HepG2 (cell line): ENCODE data around the gene FOXR1. TPM values are rescaled to one million over a fixed set of nuclear protein-coding genes. Genes with fewer than 3 reads are reported as not detected.

Experiments used
- ATAC-seq: fragments of 200-7000 bp; cut with Tn5 transposase; 3 replicates; pipeline ENCODE4 v1.9.1; 2020; ENCODE audit warnings: mild to moderate bottlenecking, moderate library complexity
- BruUV-seq: library from RNA; stranded (reverse); fragments of 400-500 nt; replicated peaks from 2 replicates; lab custom pipeline; 2021; lab: Mats Ljungman, UMichigan
- CTCF ChIA-PET: fragments of 300-600 bp; formaldehyde crosslinking; extraction: SDS; loops from one replicate; lab custom pipeline; 2021; ENCODE audit warnings: low total read pairs, inconsistent platforms, low intra/inter-chr PET ratio; lab: Yijun Ruan, JAX
- POLR2A ChIA-PET: fragments of 350-600 bp; sonication (Branson Sonifier 250); formaldehyde crosslinking; loops from one replicate; lab custom pipeline; 2020; ENCODE audit warnings: antibody characterized with exemption, inconsistent platforms; lab: Yijun Ruan, JAX
- DNase-seq: peaks from one replicate; pipeline ENCODE4 v3.0.0-alpha.2; 2015; ENCODE audit warnings: low spot score
- FAIRE-seq: peaks from 3 replicates; lab custom pipeline; 2011; peaks lifted over from hg19 to GRCh38; lab: Jason Lieb, UNC
- H2AFZ ChIP-seq: one replicate; pipeline ENCODE4 v1.6.1; 2011; ENCODE audit warnings: low read length, inconsistent platforms
- H3K27ac ChIP-seq: fragments of 300-600 bp; 3 replicates; pipeline ENCODE4 v1.8.0; 2011; ENCODE audit warnings: mixed run types, mild to moderate bottlenecking, mixed read lengths, low read length, inconsistent platforms; ENCODE audit not compliant: insufficient read depth; ENCODE audit errors: extremely low read length
- H3K27me3 ChIP-seq, 2 experiments: fragments of 200-600 bp in 1 of 2; 2 replicates in 1 of 2; 3 replicates in 1 of 2; pipeline versions ENCODE4 v1.6.0 to v1.8.0; 2011; ENCODE audit warnings: low read length in 2 of 2, mild to moderate bottlenecking in 2 of 2, moderate library complexity in 2 of 2, inconsistent platforms in 1 of 2; ENCODE audit not compliant: insufficient read depth in 2 of 2, control insufficient read depth in 1 of 2
- H3K36me3 ChIP-seq, 2 experiments: fragments of 200-600 bp in 1 of 2; replicated peaks in 1 of 2; 2 replicates in 1 of 2; 3 replicates in 1 of 2; pipeline versions ENCODE4 v1.5.1 to v1.8.0; 2011; ENCODE audit warnings: low read length in 2 of 2, inconsistent platforms in 1 of 2; ENCODE audit not compliant: insufficient read depth in 2 of 2, control insufficient read depth in 1 of 2
- H3K4me1 ChIP-seq: 2 replicates; pipeline ENCODE4 v1.5.1; 2012; ENCODE audit warnings: low read length, inconsistent platforms; ENCODE audit not compliant: insufficient read depth
- H3K4me2 ChIP-seq: 2 replicates; pipeline ENCODE4 v1.6.0; 2011; ENCODE audit warnings: low read depth, low read length, inconsistent platforms
- H3K4me3 ChIP-seq, 3 experiments: fragments of 200-600 bp in 1 of 3; sonication (generic), shearing (Covaris generic) in 1 of 3; replicated peaks in 1 of 3; 2 replicates each; pipeline ENCODE4 v1.5.1; 2011 to 2016; ENCODE audit warnings: low read length in 3 of 3, inconsistent platforms in 2 of 3, low read depth in 2 of 3, mild to moderate bottlenecking in 2 of 3, control low read depth in 1 of 3, mixed read lengths in 1 of 3; ENCODE audit not compliant: insufficient read depth in 1 of 3
- H3K79me2 ChIP-seq: one replicate; pipeline ENCODE4 v1.6.1; 2011; ENCODE audit warnings: low read length, inconsistent platforms; ENCODE audit not compliant: insufficient read depth
- H3K9ac ChIP-seq: 2 replicates; pipeline ENCODE4 v1.6.0; 2011; ENCODE audit warnings: mild to moderate bottlenecking, low read depth, low read length, inconsistent platforms; ENCODE audit not compliant: insufficient read depth
- H3K9me3 ChIP-seq: 2 replicates; pipeline ENCODE4 v1.5.1; 2012; ENCODE audit warnings: mild to moderate bottlenecking, low read length
- H4K20me1 ChIP-seq: 2 replicates; pipeline ENCODE4 v1.6.0; 2011; ENCODE audit warnings: inconsistent platforms, mild to moderate bottlenecking, low read length, moderate library complexity; ENCODE audit not compliant: insufficient read depth
- BRF2 ChIP-seq: sonication (generic); formaldehyde crosslinking; IDR thresholded peaks from 2 replicates; pipeline ENCODE4 v1.8.1; 2022; ENCODE audit warnings: mild to moderate bottlenecking, missing genetic modification reagents
- ETV5 ChIP-seq: IDR thresholded peaks from 2 replicates; pipeline ENCODE4 v1.6.1; 2018; ENCODE audit warnings: missing biosample characterization, missing genetic modification reagents, inconsistent platforms, borderline replicate concordance
- FOSL2 ChIP-seq: sonication (generic); formaldehyde crosslinking; IDR thresholded peaks from 2 replicates; pipeline ENCODE4 v1.4.0; 2020; ENCODE audit warnings: missing genetic modification reagents
- IKZF5 ChIP-seq: IDR thresholded peaks from 2 replicates; pipeline ENCODE4 v1.6.1; 2018; ENCODE audit warnings: missing genetic modification reagents, mild to moderate bottlenecking, missing compliant biosample characterization
- SRSF9 ChIP-seq: fragments of 200-400 bp; formaldehyde crosslinking; IDR thresholded peaks from 2 replicates; pipeline ENCODE4 v1.6.1; 2018; ENCODE audit warnings: borderline replicate concordance, mild to moderate bottlenecking, low read depth, low read length; ENCODE audit not compliant: insufficient read depth, poor library complexity, severe bottlenecking
- ZNF138 ChIP-seq: sonication (generic); formaldehyde crosslinking; IDR thresholded peaks from 2 replicates; pipeline ENCODE4 v1.5.0; 2020; ENCODE audit warnings: mild to moderate bottlenecking, low read depth, missing genetic modification reagents
- ZNF33B ChIP-seq: sonication (generic); formaldehyde crosslinking; IDR thresholded peaks from 2 replicates; pipeline ENCODE4 v1.5.1; 2020; ENCODE audit warnings: mild to moderate bottlenecking, missing genetic modification reagents
- ZNF343 ChIP-seq: sonication (generic); formaldehyde crosslinking; IDR thresholded peaks from 2 replicates; pipeline ENCODE4 v1.4.0; 2020; ENCODE audit warnings: mild to moderate bottlenecking, missing genetic modification reagents
- ZNF709 ChIP-seq: sonication (generic); formaldehyde crosslinking; IDR thresholded peaks from 2 replicates; pipeline ENCODE4 v1.5.0; 2020; ENCODE audit warnings: mild to moderate bottlenecking, missing genetic modification reagents
- WGBS: methylation state at CpG from one replicate; pipeline ENCODE4 v1.1.6; 2017; ENCODE audit warnings: low lambda C conversion rate; 5-methylcytosine and 5-hydroxymethylcytosine counted together
- in situ Hi-C: cut with HindIII; loops from 2 replicates; pipeline ENCODE4 v1.10.0; 2017; ENCODE audit warnings: low pct_unique_long_range_greater_than_20kb; ENCODE audit not compliant: extremely low pct_ligation_motif_present
- intact Hi-C: fragments of 100-400 bp; cut with micrococcal nuclease; formaldehyde crosslinking; loops from one replicate; pipeline ENCODE4 v1.10.0; 2022; ENCODE audit not compliant: unreplicated experiment
- polyA plus RNA-seq, 8 experiments: library from polyadenylated mRNA; depleted of rRNA in 3 of 8; stranded (reverse) in 7 of 8; unstranded in 1 of 8; fragments of >200 nt; fragmentation: Illumina TruSeq in 4 of 8; extraction: Trizol in 4 of 8; gene quantifications; 2 replicates each; pipeline versions ENCODE4 v1.2.1 to v1.2.3, GENCODE V29; 2011 to 2016; ENCODE audit warnings: low read depth in 4 of 8, missing spikeins in 1 of 8, mixed read lengths in 1 of 8; ENCODE audit not compliant: insufficient read depth in 1 of 8
- total RNA-seq, 5 experiments: library from RNA; depleted of rRNA; stranded (reverse); fragments of >200 nt; fragmentation: Illumina TruSeq; extraction: Trizol; gene quantifications; 2 replicates each; pipeline ENCODE4 v1.2.3, GENCODE V29; 2016; ENCODE audit warnings: low read depth in 1 of 5
- TF ChIP-seq, protein P1 (sequence below): sonication (generic); formaldehyde crosslinking; IDR thresholded peaks from 2 replicates; pipeline ENCODE4 v1.8.0; 2022; ENCODE audit warnings: mild to moderate bottlenecking, missing genetic modification reagents
- TF ChIP-seq, protein P2 (sequence below): sonication (generic); formaldehyde crosslinking; IDR thresholded peaks from 2 replicates; pipeline ENCODE4 v1.5.1; 2020; ENCODE audit warnings: mild to moderate bottlenecking, missing genetic modification reagents, borderline replicate concordance
- TF ChIP-seq, protein P3 (sequence below): sonication (generic); formaldehyde crosslinking; conservative IDR thresholded peaks from 2 replicates; pipeline ENCODE4 v1.8.1; 2023; ENCODE audit warnings: missing genetic modification reagents

FOXR1 gene
- total and polyA plus RNA-seq, 2 of the 13 experiments (the other 11 are each of a cell fraction or from before 2014, with no cell fraction given) = not detected

DNA sequence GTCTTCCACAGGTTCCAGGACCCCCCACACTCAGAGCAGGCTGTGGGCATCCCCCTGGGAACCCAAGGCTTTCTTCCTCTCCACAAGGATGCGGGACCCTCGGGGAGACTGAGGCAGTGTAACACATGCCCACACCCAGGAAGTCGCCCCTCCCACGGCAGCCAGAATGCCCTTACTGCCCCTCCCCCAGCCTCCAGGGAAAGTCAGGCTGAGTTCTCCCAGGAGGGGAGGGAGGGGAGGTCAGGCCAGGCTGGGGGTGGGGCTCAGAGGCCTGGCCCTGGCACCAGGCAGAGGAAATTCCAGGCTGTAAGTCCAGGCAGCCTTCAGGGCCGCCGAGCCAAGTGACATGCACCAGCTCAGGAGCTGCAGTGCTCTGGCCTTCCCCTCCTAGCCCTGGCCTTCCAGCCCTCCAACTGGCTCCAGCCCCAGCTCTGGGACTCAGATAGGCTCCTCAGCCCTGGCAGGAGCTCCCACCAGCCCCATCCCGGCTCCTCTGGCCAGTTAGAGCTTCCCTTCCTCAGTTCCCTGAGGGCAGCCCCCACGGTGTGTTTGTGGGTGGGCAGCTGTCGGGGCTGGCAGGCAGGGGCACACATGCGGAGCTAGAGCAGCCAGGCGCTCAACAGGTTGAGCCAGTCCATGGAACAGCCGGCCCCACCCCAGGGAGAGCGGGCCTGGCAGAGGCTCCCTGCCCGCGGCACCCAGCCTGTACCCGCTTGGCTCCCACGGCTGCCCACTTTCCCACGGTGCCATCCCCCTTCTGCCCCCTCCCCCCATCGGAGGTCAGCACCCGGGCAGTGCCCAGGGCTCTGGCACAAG, 49.4 kb upstream of the FOXR1 start (continued):
- TF ChIP-seq, protein P1, sequence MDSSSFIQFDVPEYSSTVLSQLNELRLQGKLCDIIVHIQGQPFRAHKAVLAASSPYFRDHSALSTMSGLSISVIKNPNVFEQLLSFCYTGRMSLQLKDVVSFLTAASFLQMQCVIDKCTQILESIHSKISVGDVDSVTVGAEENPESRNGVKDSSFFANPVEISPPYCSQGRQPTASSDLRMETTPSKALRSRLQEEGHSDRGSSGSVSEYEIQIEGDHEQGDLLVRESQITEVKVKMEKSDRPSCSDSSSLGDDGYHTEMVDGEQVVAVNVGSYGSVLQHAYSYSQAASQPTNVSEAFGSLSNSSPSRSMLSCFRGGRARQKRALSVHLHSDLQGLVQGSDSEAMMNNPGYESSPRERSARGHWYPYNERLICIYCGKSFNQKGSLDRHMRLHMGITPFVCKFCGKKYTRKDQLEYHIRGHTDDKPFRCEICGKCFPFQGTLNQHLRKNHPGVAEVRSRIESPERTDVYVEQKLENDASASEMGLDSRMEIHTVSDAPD = 0 out of 2 replicates have a peak, but pooled peaks have one; percentile 73
- TF ChIP-seq ETV5 (CRISPR knock-in tag) (peak; percentile 49; the same call in 1 of the 2 replicates), ZNF138 (CRISPR knock-in tag) (no peak), ZNF709 (no peak), FOSL2 (CRISPR knock-in tag) (peak; percentile 55)

GRCh38 chr11:118922745-118923627, 48.6 kb upstream of the FOXR1 start:
- Histone ChIP-seq H3K4me1 (peaks cover 83% of the 10 kb centered on the region), H3K27me3 (no peaks in the 10 kb centered on the region; a peak in 1 of 5 replicates), H3K79me2 (peaks cover 42% of the 10 kb centered on the region), H3K36me3 (no peaks in the 10 kb centered on the region), H3K4me3 (peak overlapping the region; percentile 87 to 97 (median 90)), H3K4me2 (peak overlapping the region; percentile 94), H3K27ac (peak overlapping the region; percentile 88), H4K20me1 (no peaks in the 10 kb centered on the region), H3K9ac (peak overlapping the region; percentile 75), H3K9me3 (no peaks in the 10 kb centered on the region), H2AFZ (no peak overlapping the region)
- intact Hi-C loops (no loop called here), in situ Hi-C loops (no loop called here)
- FAIRE-seq (no peak), ATAC-seq (no peak), DNase-seq (no peak)
- 38% methylated on average over 6 of the region's 9 CpGs for WGBS
- POLR2A ChIA-PET = interaction anchor here (1.0 to 2.9 kb wide), 3 partner anchors 14 to 130 kb away, joined by 3 to 14 read pairs (median 4); partner anchors contain the start of genes RPS25 and TRAPPC4
- no TSS peak for BruUV-seq
- CTCF ChIA-PET = interaction anchor here (9.8 kb wide), 1 partner anchor 15 kb away, joined by 188 read pairs; no protein-coding TSS in a partner anchor
- TF ChIP-seq IKZF5 (CRISPR knock-in tag) (no peak), ZNF33B (CRISPR knock-in tag) (0 out of 2 replicates have a peak, but pooled peaks have one; percentile 13), SRSF9 (no peak), ZNF343 (no peak), BRF2 (CRISPR knock-in tag) (no peak)
- TF ChIP-seq, protein P2, sequence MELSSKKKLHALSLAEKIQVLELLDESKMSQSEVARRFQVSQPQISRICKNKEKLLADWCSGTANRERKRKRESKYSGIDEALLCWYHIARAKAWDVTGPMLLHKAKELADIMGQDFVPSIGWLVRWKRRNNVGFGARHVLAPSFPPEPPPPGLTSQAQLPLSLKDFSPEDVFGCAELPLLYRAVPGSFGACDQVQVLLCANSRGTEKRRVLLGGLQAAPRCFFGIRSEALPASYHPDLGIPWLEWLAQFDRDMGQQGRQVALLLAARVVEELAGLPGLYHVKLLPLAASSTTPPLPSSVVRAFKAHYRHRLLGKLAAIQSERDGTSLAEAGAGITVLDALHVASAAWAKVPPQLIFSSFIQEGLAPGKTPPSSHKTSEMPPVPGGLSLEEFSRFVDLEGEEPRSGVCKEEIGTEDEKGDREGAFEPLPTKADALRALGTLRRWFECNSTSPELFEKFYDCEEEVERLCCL (CRISPR knock-in tag) = no peak
- TF ChIP-seq, protein P3, sequence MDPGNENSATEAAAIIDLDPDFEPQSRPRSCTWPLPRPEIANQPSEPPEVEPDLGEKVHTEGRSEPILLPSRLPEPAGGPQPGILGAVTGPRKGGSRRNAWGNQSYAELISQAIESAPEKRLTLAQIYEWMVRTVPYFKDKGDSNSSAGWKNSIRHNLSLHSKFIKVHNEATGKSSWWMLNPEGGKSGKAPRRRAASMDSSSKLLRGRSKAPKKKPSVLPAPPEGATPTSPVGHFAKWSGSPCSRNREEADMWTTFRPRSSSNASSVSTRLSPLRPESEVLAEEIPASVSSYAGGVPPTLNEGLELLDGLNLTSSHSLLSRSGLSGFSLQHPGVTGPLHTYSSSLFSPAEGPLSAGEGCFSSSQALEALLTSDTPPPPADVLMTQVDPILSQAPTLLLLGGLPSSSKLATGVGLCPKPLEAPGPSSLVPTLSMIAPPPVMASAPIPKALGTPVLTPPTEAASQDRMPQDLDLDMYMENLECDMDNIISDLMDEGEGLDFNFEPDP (CRISPR knock-in tag) = 0 out of 2 replicates have a peak, but pooled peaks have one; percentile 57
